Stimulated activated CD4-positive, alpha-beta T cell treated with anti-CD3 and anti-CD28 coated beads, TNF-alpha, amount 100 ng/mL, for 1 hour (primary cell): ENCODE data around the gene LMO7.

Experiments used
- DNase-seq, 3 donors: peaks; one replicate each; pipeline ENCODE4 v3.0.0-alpha.2; 2020; ENCODE audit warnings: low read depth in 3 of 3, low spot score in 1 of 3

LMO7 gene

DNA sequence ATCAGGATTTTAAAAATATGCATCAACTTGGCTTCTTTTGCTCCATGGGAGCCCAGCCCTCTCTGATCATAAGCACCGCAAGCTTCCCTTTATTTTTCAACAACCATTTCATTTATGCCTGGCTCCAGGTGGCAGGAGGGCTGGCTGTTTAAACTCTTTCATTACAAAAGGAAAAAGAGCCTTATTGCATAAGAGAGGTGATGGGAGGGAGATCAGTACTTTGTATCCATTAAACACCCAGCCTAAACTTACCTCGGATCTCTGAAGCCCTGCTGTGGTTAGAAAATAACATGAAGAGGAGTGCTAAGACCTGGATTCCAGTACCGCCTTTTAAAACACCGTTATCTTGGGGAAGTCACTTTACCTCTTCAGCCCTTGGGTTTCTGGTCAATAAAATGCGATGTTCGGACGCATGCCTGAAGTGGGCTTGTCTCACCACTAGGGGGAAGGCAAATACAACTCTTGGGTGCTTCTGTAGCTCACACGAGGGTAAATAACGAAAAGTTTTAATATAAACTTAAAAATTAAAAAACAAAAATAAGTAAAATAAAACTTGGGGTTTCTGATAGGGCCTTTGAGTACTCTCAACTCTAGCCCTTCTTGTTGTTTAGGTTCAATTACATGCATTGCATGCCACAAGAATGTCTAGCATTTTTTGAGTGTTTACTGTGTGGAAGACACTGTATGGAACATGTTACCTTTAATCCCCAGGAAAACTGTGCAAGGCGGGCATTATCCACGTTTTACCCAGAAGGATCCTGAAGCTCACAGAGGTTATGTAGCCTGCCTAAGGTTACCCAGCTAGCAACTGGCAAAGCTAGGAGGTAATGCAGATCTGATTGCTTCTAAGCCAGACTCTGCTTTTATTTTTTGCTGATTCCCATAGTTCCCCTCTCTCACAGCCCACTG, 240.3 kb downstream of the LMO7 start:
- DNase-seq = peak in 1 of 3 donors; percentile 15

GRCh38 chr13:75877071-75877470, 240.9 kb downstream of the LMO7 start:
- no peak for DNase-seq

DNA sequence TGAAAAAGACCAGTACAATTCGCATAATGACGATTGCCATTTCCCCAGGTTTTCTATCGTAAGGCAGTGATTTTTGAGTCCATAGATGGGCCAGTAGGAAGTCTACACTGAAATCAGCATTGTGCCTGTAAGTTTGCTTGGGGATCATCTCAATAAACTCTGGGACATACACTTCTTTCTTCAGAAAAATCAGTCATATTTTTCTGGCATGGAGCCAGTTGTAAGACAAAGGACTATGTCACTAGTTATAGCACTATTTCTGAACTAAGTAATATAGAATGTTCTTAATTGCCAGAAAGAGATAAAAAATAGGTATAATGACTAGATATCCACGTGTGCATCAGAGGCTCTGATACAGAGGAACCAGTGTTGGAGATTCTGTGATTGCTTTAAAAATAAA, 243.5 kb downstream of the LMO7 start:
- DNase-seq = no peak

DNA sequence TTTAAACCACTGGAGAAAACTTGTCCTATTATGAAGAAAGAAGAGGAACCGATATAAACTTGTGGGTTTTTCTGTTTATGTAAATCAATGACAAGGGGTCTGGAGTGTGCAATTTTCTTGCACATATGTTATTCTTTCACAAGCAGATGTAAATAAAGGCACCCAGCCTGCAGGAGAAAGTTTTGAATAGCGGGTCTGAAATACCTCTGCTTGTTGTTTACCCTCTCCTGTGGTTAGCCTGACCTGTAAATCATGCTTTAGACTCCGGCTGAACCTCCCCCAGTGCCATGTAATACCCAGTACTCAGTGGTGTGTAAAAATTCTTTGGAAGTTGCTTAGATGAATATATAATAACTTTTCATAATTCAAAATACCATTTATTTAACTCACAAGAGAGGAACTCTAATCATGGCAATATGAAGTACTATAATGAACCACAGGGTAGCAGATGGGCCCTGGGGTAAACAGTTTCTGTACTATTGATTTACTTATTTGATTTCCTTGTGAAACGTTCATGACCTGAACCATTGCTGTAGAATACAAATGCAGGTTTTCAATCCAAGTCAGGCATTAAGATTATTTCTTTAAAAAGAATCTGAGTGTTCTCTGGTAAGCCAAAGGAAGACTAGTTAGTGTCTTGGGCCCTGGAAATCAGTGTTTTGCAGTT, 245.1 kb downstream of the LMO7 start:
- DNase-seq = no peak

GRCh38 chr13:75882261-75882660, 246.1 kb downstream of the LMO7 start:
- DNase-seq = no peak

DNA sequence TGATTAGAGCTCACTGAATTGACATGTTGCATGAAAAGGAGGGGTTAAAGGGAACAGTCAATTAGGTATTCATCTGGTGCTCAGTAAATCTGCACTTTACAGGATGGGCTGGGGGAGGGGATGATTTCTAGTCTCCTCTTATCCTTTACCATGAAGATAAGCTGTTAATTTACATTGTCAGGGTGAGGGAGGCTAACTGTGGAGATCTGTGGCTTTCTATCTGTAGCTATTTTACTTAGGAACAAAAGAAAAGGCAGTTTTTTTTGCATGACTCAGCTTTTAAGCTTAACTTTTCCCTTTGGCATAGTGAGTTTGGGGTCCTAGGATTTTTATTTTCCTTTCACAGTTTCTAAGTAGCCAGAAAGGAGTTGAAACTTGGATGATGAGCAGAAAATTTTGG, 253.3 kb downstream of the LMO7 start:
- DNase-seq = no peak

- DNase-seq = no peak
These were observed 259.0 kb downstream of the LMO7 start for GRCh38 chr13:75895168-75895567.

- no peak for DNase-seq
These were observed 260.1 kb downstream of the LMO7 start for GRCh38 chr13:75896271-75896670.

DNA sequence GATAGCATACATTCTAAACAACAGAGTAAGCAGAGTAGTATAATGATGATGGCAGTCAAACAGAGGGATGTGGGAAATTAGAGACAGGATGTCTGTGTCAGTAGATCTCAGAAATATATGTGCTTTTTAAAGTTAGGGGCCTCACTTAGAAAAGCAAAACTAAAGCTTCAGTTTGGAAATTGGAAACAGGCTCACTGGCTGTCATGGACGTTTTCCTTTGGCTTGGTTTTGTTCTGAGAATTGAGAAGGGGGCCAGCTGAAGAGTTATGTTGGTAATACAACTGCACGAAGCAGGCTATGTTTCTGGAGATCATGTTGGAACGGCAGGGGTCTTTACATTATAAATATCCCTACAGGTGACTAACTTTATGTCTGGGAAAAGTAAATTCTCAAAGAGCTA, 261.3 kb downstream of the LMO7 start:
- DNase-seq = no peak

DNA sequence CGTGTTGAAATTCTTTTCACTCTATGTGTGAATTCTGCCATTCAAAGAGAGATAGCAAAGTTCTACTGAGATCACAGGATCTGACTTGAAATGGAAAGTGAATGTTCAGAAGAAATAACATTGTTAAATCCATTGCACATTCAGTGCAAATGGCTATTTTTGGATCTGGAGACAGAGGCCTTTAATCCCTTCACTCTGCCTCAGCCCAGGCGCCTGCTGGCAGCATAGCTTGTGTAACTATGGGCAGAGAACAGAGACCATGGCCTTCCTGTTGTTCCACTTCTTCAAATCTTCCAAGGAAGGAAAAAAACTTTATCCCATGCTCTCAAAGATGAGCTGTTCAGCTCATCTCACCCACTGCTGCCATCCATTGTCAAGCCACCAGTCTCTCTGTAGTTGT, 265.4 kb downstream of the LMO7 start:
- no peak for DNase-seq

GRCh38 chr13:75902166-75903104, 266.3 kb downstream of the LMO7 start:
- DNase-seq = no peak

DNA sequence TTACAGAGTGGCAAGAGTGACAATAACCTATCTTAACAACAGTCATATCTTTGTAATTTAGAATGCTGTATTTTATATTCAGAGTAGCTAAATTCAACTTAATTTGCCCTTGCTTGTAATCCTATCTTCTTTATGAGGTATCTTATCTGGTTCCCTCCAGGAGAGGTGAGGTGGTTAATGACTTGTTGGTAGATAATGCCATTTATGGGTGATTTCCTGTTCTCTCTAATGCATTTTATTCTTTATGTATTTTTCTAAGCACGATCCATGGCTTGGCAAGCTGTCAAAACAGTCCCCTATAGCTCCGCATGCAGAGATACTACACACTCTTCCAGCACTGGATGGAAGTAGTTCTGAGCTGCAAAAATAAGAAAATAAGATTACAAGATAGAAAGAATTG, 267.9 kb downstream of the LMO7 start:
- no peak for DNase-seq

- DNase-seq = no peak
These were observed 270.2 kb downstream of the LMO7 start for GRCh38 chr13:75906315-75906714.

DNA sequence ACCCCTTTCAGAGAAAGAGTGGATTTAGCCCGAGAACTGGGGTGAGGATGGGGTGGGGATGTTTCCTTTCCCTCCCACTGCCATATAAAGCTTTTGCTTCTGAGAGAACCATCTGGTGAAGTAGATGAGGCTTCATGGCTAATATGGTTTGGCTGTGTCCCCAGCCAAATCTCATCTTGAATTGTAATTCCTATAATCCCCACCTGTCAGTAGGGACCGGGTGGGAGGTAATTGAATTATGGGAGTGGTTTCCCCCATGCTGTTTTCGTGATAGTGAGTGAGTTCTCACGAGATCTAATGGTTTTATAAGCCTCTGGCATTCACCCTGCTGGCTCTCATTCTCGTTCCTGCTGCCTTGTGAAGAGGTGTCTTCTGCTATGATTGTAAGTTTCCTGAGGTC, 270.9 kb downstream of the LMO7 start:
- DNase-seq = no peak

GRCh38 chr13:75908141-75908540, 272.0 kb downstream of the LMO7 start:
- DNase-seq = no peak
